Right renal cortex interstitium (tissue), 3 donors: Measurements from ENCODE around the gene HOXC12. TPM values are rescaled to one million over a fixed set of nuclear protein-coding genes. Genes with fewer than 3 reads are reported as not detected.
A peak's percentile ranks its signal among the peaks of the same experiment; 100 is the strongest.

ENCODE experiments used
- DNase-seq, 3 donors: peaks; one replicate each; pipeline ENCODE4 v3.0.0-alpha.2; 2013; ENCODE audit warnings: low read depth in 3 of 3, low spot score in 2 of 3
- polyA plus RNA-seq, 3 donors: library from polyadenylated mRNA; unstranded; fragments of 120-200 nt; gene quantifications; one replicate each; pipeline ENCODE4 v1.2.1, GENCODE V29; 2013; ENCODE audit not compliant: insufficient read length in 3 of 3

The HOXC12 gene, protein sequence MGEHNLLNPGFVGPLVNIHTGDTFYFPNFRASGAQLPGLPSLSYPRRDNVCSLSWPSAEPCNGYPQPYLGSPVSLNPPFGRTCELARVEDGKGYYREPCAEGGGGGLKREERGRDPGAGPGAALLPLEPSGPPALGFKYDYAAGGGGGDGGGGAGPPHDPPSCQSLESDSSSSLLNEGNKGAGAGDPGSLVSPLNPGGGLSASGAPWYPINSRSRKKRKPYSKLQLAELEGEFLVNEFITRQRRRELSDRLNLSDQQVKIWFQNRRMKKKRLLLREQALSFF
- not detected for polyA plus RNA-seq

GRCh38 chr12:53954694-53955035 lies at the start of gene HOXC12:
TSS of gene HOXC12 (plus strand) at chr12:53954903. CDS start at chr12:53954930, 27 bp downstream.
- DNase-seq = no peak

DNA sequence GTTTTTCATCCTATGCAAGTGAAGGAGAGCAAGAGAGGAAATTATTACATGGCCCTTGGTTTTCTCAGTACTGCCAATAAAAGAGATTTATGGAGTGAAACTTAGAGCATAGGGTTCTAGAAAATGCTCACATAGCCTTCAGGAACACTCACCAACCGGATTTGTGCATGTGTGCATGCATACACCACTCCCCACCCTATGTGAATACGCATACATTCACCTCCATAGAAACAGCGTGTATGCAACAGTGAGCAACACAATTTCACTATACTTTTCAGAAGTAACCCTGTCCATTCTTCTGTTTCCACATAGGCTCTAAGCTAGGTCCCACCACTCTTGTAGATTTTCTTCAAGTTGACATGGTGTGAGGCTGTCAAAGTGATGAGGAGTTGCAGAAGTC lies 47.6 kb upstream of the HOXC12 start:
- no peak for DNase-seq

GRCh38 chr12:53916788-53917655 lies 37.7 kb upstream of the HOXC12 start:
- DNase-seq = no peak

DNA sequence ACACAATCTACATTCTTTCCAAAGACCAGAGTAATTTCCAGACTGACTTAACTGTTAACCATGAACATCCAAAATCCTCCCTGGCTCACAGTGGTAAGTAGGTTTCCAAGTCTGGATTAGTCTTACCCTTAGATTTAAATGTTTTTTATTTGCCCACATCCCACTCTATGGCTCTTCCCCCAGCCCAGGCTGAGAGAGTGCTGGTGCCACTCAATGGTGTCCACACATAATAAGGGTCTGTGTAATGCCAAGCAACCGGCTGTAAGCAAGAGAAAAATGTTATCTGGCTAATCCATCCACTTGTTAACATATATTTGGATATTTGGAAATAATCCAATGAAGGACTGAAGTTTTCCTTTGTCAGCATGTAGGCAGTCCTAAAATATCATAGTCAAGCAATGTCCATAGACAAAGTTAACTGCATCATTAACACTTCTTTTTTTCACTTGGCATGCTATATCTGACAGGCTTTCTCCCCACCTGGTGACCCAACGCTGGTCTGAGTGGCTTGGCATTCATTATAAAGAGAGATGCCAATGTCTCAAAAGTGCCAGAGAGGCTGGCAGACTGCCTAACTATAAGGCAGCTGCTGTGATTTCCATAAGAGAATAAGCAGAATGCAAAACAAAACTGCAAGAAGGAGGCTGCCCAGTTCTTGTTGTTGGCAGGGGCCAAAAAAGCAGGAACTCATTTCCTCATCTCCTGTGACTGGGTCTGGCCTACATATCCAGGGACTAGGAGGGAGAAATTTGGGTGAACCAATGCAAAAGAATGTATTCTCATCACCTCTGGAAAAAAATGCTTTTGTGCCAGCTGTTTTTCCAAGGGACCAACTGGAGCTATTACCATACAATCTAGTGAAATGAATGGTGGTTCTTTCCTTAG lies 29.9 kb upstream of the HOXC12 start:
- no peak for DNase-seq

GRCh38 chr12:53927220-53928029 lies 27.3 kb upstream of the HOXC12 start:
- no peak for DNase-seq

DNA sequence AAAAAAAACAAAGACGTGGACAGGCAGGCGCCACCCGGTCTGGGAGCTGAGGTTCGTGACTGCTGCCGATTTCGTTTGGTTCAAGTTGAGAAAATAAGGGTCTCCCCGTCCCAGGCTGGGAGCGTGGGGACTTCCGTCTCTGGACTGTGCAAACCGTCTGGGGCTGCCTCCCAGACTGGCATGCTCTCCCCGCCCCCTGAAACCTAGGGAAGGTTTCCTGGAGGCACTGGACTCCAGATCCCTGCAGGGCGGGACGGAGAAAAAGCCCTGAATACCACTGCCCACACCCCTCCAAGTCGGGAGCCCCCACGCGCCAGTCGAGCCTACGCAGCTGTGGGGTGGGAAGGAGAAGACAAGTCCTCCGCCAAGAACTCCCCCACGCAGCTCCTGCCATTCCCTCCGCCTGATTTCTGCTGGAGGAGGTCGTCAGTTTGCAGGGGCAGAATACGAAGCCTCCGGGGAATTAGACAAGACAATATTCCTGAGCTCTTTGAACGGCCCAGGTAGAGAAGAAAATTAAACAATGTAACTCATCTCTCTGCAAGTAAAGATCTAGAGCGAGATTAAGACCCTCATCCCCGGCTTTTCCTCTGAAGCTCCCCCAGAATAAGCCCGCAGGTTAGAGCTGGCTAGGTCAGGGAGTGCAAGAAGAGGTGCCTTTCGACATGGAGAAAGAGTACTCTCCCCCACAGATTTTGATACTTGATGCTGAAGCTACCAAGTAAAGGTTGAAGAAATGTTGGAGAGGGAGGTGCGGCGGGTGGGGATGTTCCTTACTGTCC lies 26.5 kb upstream of the HOXC12 start:
- DNase-seq = no peak

DNA sequence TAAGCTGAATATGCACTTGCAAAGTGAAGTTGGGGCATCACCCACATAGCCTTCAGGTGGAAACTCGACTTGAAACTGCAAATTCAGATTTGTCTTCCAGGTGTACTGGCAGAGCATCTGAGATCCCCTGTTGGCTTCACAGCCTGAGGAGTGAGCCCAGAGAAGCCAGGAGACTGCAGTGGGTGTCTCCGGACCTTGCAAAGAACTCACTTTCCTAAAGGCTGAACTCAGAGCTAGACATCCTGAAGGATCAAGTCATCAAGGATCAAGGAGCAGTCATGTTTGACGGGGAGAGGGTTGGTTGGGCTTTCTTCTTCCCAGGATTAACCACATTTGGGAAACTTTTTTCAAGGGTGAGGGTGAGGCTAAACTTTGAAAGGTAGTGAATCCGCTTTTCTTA lies 25.2 kb upstream of the HOXC12 start:
- no peak for DNase-seq

DNA sequence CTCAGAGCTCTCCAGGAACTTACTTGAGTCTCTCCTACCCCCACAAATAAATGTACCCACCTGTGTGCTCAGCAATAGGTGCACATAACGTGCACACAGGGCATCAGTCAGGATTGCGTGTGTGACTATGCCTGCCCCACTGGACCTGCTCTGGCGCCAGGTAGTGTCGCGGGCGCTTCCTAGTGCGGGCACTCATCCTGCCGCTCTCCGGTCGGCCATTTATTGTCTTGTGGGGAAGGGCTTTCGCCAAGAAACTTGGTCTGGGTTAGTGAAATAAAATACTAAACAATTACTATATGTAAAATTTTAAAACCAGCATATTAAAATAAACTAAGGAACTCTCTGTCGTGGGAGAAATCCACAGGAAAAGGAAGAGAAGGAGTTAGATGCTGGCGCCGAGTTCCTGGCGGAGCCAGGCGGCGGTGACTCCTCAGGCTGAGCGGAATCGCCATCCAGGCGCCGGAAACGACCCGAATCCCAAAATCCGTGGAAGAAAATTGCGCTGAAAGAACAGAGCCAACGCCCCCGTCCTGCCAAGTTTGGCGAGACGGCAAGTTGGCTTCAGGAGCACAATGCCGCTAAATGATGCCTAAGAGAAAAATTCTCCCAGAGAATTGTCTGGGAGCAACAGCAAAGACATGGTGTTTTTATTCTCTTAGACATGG lies 24.0 kb upstream of the HOXC12 start:
- DNase-seq = no peak

- no peak for DNase-seq
Measured at GRCh38 chr12:53931844-53932581, 22.7 kb upstream of the HOXC12 start.

DNA sequence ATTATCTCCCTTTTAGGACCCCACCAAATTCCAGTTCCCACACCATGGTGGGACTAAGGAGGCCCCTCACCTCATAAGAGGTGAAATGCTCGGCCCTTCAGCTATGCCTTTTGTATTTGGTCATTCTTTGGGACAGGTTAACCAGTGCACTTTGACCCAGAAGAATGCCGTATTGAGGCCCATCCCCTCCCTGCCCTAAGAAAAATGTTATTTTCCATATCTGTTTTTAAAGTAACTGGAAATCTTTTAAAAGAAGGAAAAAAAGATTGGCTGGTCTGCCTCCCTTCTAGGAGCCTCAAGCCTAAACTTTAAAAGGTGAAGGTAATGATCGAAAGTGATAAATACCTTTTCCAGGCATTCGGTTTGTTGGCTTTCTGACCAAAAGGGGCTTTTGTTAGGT lies 21.8 kb upstream of the HOXC12 start:
- no peak for DNase-seq

DNA sequence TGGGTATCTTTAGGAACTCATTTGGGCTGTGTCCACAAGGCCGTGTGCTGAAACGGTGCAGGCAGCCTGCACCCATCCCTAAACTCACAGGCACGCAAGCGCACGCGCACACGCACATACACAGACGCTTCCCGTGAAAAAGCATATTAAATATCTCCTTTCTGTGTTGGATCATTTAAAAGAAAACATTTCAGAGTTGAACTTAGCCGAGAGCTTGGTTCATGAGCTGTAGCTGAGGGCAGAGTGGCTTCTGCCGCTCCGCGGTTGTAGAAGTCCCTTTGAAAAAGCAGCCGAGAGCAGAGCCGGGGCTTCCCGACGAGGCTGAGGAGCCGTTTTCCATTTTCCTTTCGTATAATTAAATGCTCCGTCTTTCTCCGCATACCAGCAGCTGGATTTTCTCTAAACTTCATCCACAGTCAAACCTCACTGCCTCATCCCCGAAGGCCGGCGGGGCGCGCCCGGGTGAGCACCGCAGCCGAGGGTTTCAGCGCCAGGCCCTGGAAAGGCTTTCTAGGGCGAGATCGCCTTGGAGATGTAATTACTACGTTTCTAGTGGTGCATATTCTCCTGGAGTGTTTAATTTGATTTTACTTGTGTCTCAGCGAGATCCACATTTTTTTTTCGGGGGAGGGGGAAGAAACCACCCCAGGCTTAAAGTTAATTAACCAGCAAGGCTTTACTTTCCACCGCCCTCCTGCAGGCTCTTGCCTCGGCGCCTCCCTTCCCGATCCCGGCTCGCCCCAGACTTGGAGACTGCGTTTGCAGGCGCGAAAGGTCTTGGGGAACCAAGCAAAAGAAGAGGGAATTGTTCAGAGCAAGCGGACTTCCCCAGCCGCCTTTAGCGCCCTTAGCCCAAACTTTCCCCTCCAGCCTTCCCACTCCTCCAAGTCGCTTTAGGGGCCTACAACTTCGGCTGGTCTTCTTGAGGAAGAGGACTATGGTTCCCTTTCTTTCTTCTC lies 19.0 kb upstream of the HOXC12 start:
- no peak for DNase-seq

DNA sequence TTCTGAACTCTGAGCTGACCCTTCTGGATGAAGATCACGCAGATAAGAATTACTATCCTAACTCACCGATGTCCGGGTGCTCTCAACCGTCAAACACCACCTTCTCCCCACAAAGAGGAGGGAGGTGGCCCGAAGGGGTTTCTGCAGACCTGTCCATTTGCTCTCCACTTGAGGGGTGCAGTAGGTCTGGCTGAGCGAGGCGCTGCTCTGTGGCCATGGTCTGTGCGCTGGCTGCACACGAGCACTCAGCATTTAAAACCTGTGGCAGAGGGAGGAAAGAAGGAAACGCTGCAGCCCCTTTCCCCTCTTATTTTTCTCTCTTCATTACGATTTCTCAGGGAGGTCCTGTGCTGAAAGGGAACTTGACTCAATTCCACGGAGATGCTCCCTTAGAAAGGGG lies 17.6 kb upstream of the HOXC12 start:
- DNase-seq = no peak

DNA sequence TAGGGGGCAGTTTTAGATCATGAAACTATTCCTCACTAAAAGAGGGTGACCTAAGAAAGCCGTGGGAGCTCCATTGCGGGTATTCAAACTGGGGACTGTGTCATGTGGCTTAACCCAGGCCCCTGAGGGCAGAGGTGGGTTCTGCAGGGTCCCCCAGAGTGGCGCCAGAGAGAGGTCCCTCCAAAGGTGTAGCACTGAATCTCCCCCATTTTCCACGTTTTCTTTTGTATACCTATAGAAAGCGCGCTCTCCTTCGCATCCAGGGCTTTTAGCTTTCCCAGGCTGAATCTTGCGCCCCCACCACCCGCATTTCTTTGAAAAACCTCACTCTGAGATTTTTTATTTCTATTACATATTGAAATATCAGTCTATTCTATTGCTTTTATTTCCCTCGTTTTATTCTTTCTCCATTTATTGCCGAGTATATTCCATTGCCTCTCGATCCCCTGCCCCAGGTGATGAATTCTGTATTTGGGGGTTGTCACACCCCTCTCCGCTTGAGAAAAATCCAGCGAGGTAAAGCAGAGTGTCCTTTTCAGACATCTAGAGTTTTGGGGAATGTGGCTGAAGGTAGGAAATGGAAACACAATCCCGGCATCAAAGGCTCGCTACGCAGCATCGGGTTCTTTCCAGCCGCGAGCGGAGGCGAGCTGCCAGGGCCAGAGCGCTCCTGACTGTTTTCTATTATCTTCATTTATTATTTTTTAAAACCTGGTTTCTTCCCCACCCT lies 16.9 kb upstream of the HOXC12 start:
- DNase-seq = no peak

DNA sequence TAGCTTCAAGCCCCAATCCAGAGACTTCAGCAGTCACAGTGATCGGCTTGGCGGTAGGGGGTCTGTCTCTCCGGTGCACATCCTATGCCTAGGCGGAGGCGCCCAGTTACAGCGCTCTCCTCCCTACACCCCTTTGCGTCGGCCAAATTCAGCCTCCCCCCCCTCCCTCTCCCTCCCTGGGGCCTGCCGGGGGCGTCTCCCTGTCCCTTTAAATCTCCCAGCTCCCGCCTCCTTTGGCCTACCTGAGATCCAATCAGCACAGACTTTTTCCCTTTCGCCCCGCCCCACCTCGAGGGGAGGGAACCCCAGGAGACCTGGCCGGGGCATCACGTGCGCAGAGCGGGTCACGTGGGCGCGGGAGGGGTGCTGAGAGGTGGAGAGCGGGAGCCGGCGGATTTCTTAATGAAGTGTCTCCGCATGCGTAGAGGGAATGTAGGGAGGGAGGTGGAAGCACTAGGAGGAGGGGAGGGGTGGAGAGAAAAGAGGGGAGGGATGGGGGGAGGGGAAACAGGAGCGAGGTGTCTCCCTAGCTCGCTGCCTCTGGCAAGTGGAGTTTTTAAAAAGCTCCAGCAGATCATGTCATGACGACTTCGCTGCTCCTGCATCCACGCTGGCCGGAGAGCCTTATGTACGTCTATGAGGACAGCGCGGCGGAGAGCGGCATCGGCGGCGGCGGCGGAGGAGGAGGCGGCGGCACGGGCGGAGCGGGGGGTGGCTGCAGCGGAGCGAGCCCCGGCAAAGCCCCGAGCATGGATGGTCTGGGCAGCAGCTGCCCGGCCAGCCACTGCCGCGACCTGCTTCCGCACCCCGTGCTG lies 16.2 kb upstream of the HOXC12 start, which contains the start of gene HOXC13:
HOXC13 (plus strand) TSS at position 506 of the 815 bp plus-strand sequence; CDS start at position 582, 76 bp downstream.
- peak in 2 of 3 donors; percentile 70 to 83 for DNase-seq
